HG02642 (cell line): Measurements from ENCODE around the gene PPOX.
A peak's percentile ranks its signal among the peaks of the same experiment; 100 is the strongest.

Source experiments
- ATAC-seq: cut with Tn5 transposase; IDR thresholded peaks from one replicate; pipeline ENCODE4 v1.9.1; 2021; ENCODE audit warnings: mild to moderate bottlenecking; ENCODE audit not compliant: unreplicated experiment, poor library complexity

Gene PPOX

DNA sequence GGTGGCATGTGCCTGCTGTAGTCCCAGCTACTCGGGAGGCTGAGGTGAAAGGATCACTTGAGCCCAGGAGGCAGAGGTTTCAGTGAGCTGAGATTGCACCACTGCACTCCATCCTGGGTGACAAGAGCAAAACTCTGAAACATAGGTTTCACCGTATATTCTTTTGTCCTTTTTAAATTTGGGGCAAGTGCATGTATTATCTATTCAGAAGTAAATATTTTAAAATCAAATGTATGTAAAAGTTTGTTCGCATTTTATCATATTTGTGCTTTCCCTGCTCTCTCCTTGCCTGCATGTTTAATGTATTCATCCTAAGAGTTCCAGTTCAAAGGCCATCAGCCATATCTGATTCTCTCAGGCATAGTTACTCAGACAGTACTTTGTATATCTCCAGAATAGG lies 20.4 kb upstream of the PPOX start:
- ATAC-seq = no peak

DNA sequence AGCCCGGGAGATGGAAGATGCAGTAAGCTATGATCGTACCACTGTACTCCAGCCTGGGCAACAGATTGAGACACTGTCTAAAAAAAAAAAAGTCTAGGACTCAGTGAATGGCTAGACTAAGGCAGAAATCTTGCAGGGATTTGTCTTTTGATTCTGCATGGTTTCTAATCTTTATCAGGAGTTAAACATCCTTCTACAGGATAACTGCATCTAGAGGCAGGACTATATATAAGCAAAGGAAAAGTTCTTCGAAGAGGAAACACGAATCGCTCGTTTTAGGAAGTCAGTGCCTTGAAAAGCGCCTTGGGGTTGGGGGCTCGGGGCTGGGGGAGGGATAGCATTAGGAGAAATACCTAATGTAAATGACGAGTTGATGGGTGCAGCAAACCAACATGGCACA lies 13.1 kb upstream of the PPOX start:
- no peak for ATAC-seq

DNA sequence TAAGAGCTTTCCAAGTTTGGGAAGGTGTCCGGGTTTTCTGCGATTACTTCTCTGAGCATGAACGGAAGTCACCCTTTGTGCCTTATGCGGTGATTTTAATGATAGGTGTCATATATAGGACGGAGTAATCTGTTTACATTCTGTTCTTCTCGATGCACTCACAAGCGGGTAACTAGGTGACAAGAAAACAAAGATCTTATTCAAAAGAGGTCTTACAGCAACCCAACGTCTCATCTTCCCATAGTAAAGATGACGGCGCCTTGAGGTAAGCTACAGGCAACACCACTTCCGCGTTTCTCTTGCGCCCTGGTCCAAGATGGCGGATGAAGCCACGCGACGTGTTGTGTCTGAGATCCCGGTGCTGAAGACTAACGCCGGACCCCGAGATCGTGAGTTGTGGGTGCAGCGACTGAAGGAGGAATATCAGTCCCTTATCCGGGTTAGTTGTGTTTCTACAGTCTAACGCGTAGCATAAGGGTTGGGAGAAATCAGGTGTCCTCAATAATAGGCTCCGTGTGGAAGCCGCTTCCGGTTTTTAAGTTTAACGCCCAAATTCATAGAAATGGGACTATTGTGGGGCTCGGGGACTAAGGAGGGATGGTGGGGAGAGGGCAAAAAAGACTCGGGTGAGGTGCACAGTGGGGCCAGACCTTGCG lies 12.4 kb upstream of the PPOX start, which contains the start of gene UFC1:
Gene UFC1 (plus strand): TSS at position 297 of the 656 bp plus-strand sequence. CDS start 20 bp downstream, at position 317.
- ATAC-seq = peak; percentile 94

DNA sequence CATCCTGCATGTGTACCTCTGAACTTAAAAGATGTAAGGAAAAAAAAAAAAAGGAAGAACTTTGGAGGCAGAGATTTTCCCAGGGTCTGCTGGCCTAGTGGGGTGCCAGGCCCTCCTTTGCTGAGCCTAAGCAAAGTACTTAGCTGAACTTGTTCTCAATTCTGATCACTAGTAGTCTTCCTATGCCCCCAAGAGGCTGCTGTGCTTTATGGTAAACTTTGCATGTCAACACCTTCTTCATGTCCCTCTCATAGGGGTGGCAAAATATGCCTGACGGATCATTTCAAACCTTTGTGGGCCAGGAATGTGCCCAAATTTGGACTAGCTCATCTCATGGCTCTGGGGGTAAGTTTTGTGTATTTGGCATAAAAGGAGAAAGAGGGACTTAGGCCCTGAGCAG lies 8.4 kb upstream of the PPOX start:
- ATAC-seq = no peak

DNA sequence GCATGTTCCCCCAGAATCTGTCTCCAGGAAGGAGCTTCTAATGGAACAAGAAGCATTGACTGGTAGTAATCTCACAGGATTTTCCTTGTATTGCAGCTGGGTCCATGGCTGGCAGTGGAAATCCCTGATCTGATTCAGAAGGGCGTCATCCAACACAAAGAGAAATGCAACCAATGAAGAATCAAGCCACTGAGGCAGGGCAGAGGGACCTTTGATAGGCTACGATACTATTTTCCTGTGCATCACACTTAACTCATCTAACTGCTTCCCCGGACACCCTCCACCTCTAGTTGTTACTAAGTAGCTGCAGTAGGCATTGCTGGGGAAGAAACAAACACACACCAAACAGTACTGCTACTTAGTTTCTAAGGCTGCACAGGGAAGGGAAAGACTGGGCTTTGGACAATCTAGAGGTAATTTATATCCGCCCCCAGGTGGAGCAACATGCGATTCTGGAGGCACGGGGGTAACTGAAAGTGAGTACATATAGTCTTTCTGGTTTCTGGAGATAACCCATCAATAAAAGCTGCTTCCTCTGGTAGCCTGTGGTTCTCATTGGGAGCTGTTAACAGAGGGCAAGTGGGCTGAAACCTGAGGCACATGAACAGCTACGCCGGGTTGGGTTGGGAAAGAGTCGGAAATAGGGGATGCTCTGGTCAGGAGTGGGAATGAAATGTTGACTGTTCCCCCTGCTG lies 7.8 kb upstream of the PPOX start:
- no peak for ATAC-seq

DNA sequence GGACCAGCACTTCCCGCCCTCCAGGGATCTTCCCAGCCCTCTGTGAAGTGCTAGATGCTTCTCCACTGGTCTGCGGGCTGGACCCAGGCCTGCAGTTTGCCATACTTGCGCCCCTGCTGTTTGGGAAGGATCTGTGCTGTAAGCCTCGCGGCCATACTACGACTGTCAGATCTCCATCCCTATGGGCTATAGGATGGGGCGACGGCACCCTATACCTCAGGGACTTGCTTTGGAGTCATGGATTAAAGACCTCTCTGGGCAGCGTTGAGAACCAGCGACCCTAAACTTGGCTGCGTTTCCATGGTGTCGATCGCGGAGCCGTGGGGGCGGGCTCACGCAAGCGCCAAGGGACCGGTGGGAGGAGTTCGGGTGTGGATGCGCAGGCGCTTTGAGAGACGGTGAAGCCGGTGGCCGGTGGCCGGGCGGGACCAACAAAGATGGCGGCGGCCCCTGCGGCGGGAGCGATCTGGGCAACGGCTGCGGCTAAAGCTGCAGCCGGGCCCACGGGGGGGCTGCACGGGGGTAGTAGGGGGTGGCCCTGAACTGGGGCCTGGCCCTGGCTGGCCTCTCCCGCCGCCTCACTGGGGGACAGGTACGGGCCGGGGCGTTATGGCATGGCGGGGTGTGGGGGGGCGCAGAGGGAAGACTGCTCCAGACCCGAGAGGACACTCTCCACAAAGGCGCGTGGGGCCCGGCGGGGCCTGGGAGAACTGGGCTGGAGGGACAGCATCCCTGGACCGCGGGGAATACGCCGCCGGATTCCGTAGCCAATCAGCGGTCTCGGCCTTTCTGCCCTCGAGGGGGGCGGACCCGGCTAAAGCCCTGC lies 6.9 kb upstream of the PPOX start, which contains the start of gene USP21:
Gene USP21 (plus strand): TSS at position 414 of the 826 bp plus-strand sequence. CDS start 1,141 bp downstream, outside the sequence.
- ATAC-seq = peak; percentile 91

DNA sequence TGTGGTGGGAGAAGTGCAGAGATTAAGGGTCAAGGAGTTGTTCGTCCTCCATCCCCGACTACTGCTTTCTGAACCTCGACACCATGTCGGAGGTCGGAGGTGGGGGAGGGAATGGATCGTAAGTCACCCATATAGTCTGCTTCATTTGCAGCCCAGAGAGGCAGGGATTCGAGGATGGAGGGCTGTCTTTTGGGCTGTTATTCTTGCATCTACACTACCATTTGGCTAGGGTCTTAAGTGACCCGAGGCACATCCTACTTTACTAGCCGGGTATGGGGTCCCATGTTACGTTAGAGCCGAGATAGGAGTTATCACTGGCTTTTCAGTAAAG lies 6.3 kb upstream of the PPOX start:
- ATAC-seq = no peak

DNA sequence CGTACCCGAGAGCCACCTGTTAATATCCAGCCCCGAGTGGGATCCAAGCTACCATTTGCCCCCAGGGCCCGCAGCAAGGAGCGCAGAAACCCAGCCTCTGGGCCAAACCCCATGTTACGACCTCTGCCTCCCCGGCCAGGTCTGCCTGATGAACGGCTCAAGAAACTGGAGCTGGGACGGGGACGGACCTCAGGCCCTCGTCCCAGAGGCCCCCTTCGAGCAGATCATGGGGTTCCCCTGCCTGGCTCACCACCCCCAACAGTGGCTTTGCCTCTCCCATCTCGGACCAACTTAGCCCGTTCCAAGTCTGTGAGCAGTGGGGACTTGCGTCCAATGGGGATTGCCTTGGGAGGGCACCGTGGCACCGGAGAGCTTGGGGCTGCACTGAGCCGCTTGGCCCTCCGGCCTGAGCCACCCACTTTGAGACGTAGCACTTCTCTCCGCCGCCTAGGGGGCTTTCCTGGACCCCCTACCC lies 5.5 kb upstream of the PPOX start:
- no peak for ATAC-seq

DNA sequence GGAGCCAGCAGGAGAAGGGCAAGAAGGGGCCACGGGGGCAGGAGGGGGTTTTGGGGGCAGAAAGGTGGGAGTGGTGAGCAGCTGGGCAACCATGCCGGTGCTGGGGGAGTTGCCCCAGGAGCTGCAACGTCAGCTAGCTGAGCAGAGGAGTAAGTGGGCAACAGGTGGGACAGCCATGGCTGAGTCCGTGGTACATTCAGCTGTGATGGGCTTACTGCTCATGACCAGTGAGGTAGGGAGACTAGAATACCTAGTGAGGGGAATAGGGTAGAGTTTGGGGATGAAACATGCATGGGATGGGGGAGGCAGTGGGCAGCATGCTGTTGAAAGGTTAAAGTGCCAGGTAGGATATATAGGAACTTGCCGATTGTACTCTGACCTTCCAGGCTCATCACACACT lies 4.6 kb upstream of the PPOX start:
- ATAC-seq = no peak

DNA sequence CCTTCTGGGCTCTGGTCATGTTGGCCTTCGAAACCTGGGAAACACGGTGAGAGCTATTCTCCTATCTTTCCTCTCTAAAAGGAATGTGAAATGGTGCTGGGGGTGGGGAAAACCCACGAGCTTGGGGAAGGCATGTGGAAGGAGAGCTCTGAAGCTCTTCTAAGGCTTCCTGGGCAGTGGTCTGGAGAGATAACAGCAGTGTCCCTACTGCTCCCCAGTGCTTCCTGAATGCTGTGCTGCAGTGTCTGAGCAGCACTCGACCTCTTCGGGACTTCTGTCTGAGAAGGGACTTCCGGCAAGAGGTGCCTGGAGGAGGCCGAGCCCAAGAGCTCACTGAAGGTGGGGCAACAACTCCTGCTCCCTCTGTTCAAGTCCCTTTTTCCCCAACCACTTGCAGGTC lies 4.2 kb upstream of the PPOX start:
- no peak for ATAC-seq

DNA sequence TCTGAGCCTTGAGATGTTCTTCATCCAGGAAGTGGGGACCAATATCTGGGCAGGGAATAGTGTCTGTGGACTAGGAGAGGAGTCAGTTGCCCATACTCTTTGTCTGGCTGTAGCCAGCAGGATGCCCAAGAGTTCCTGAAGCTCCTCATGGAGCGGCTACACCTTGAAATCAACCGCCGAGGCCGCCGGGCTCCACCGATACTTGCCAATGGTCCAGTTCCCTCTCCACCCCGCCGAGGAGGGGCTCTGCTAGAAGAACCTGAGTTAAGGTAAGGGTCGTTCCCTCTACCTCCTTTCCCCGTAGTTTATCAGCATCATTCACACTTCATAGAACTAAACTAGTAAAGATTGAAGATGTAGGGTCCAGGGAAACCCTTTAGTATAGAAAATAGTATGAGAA lies 3.4 kb upstream of the PPOX start:
- ATAC-seq = no peak

DNA sequence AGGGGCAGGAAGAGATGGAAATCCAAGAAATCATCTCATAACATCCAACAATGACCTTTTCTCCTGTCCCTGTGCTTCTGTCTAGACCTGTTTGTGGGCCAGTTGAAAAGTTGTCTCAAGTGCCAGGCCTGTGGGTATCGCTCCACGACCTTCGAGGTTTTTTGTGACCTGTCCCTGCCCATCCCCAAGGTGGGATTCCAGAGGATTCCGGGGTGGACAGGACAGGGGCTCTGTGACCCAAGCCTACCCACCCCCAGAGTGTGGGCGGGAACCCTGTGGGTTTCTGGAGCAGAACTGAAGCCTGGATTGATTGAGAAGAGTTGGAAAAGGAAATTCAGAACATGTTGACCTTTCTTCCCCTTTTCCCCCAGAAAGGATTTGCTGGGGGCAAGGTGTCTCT lies 2.4 kb upstream of the PPOX start:
- ATAC-seq = no peak

DNA sequence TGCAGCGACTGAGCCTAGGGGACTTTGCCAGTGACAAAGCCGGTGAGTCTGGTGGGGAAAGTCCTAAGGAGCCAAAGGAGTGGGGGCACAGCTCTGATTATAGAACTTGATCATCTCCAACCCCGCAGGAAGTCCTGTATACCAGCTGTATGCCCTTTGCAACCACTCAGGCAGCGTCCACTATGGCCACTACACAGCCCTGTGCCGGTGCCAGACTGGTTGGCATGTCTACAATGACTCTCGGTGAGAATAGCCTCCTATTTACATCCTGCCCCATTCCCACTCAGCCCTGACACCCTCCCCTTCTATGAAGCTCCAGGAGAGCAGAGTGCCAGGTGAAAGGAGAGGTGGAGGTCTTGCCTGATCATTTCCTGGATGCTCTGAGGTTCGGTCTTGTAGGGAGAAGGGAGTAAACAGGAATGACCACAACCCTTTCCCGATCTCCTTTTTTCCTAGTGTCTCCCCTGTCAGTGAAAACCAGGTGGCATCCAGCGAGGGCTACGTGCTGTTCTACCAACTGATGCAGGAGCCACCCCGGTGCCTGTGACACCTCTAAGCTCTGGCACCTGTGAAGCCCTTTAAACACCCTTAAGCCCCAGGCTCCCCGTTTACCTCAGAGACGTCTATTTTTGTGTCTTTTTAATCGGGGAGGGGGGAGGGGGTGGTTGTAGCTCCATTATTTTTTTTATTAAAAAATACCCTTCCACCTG lies 1.2 kb upstream of the PPOX start:
- no peak for ATAC-seq

DNA sequence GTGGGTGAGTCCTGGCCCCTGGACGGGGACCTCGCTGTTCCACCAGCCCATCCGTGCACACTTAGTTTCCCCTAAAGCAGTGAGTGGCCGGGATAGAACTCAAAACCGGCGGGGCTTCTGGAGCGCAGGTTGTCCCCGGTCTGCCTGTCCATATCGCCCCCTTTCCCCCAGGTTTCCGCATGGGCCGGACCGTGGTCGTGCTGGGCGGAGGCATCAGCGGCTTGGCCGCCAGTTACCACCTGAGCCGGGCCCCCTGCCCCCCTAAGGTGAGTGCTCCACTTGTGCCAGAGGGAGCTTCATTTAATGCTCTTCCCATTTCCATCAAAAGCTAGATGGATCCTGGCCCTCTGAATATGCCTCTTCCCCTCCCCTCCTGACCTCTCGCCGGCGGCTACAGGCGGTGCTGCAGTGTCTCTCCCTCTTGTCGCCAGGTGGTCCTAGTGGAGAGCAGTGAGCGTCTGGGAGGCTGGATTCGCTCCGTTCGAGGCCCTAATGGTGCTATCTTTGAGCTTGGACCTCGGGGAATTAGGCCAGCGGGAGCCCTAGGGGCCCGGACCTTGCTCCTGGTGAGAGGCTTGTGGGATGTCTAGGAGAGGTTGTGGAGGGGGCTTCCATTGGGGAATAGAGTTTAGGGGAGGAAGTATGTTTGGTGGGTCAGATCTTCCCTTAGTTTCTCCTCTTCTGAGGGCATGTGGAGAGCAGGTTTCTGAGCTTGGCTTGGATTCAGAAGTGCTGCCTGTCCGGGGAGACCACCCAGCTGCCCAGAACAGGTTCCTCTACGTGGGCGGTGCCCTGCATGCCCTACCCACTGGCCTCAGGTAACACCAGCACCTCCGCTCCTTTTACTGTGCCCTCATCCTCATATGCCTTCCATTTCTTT lies 683 bp downstream of the PPOX start:
- no peak for ATAC-seq

DNA sequence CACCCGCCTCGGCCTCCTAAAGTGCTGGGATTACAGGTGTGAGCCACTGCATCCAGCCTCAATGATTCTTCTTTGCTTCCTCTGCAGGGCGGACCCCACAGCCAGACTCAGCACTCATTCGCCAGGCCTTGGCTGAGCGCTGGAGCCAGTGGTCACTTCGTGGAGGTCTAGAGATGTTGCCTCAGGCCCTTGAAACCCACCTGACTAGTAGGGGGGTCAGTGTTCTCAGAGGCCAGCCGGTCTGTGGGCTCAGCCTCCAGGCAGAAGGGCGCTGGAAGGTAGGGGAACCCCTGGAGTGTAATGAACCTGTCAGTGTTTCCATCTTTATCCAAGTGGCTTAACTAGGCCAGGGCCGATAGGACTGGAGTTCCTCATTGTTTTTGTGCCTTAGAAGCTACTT lies 2.7 kb downstream of the PPOX start:
- ATAC-seq = no peak

DNA sequence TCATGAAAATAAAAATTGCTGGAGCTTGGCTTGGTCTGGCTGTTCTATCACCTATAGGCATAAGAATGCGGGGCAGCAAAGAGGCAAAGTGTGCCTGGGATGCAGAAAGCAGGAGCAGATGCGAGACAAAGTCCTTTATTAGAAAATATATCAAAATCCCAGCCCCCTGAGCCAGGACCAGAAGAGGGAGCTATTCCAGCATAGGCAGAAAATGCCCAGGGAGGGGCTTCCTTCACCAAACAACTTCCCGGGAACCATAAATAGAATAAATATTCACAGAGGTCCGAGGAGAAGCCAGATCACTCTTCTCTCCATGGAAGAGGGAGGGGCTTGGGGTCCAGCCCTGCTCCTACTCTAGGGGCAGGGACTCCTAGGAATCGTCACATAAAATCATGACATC lies 5.0 kb downstream of the PPOX start:
- no peak for ATAC-seq

DNA sequence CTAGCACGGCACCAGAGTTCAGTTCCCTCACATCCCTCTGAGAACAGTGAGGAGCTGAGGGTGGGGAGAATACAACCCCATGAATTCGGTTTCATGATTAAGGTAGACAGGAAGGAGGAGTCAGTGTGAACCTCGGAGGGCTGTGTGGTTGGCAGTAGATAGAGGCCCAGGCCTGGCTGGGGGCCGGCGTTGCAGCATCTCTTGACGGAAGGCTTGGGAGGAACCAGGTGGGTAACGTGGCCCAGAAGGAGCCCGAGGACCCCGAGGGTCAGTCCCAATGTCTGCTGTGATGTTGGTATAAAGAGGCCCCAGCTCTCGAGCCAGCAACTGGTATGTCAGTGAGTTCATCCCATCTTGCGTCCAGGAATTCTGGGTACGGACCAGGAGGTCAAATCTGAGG lies 5.5 kb downstream of the PPOX start:
- ATAC-seq = no peak

DNA sequence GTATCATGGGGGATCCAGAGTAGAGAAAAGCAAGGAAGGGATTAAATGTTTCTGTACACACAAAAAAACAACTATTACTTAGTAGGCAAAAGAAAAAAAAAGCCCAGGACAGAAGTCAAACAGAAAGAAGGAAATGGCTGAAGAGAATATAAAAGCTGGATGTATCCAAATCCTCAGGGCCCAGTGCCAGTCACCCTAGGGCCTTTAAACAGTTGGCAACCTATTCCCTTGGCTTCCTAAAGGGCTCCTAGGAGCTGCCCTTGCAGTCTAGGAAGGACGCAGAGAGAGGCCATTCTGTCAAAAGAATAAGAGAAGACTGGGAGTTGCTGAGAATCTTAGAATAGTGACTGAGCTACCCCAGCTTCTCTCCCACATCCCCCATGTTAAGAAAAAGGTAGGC lies 6.1 kb downstream of the PPOX start:
- ATAC-seq = no peak

DNA sequence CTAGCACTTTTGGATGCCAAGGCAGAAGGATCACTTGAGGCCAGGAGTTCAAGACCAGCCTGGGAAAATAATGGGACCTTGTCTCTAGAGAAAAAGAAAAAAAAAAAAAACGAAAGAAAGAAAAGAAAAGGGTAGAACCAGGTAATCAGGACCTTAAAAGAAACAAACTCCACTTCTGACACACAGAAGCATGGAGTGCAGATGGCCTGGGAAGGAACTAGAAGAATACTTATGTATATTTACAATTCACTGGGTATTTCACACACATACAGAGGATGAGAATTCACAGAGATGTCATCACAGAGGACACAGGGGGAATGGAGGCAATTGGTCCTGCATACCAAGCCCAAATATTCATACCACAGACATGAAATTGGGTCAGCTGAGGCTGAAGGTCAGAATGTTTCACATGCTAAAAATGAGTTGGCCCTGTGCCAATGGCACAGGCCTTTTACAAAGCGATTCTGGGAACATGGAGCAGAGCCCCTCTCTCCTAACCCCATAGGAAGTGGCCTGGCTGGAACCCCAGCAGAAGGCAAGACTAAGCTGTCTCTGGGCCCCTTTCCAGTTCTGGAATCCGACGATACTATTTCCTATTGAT lies 6.7 kb downstream of the PPOX start:
- no peak for ATAC-seq
